ENCODE data around the gene CNKSR2. TPM values are rescaled to one million over a fixed set of nuclear protein-coding genes. Genes with fewer than 3 reads are reported as not detected.

Gene CNKSR2
- total RNA-seq, 1 experiment from 2014 or later = 52.9 TPM

GRCh38 chrX:21440911-21441310, 66.7 kb downstream of the CNKSR2 start:
- Histone ChIP-seq H3K27me3 (ENCODE audit: insufficient read depth, low read length) (no peaks in the 10 kb centered on the region), H3K79me2 (ENCODE audit: insufficient read depth, low read length) (no peaks in the 10 kb centered on the region), H2BK120ac (ENCODE audit: low read depth, low read length, poor library complexity, severe bottlenecking) (no peak overlapping the region), H3K9ac (ENCODE audit: extremely low read depth, insufficient read length, low read length) (no peak overlapping the region), H2BK20ac (ENCODE audit: low read depth, low read length, poor library complexity, severe bottlenecking) (no peak overlapping the region), H2BK5ac (ENCODE audit: insufficient read length, low read length) (no peak overlapping the region), H3K23me2 (ENCODE audit: insufficient read length, low read depth, low read length, poor library complexity, severe bottlenecking) (no peaks in the 10 kb centered on the region), H4K8ac (replicated peaks; ENCODE audit: insufficient read length, low read depth, low read length) (no peak overlapping the region), H3K4me2 (ENCODE audit: insufficient read depth, insufficient read length, low read length) (no peak overlapping the region), H3K14ac (ENCODE audit: insufficient read depth, low read length) (no peak overlapping the region), H3K27ac (ENCODE audit: insufficient read length, low read depth, low read length) (no peak overlapping the region), H3K23ac (ENCODE audit: insufficient read length, low read depth, low read length) (no peak overlapping the region), H3K18ac (ENCODE audit: insufficient read length, low read depth, low read length) (no peak overlapping the region), H3K56ac (ENCODE audit: insufficient read length, low read depth, low read length) (no peak overlapping the region), H3K9me3 (ENCODE audit: control insufficient read depth, low read depth, low read length) (no peaks in the 10 kb centered on the region), H2AK5ac (ENCODE audit: insufficient read length, low read length) (no peak overlapping the region), H2AFZ (ENCODE audit: low read length) (no peak overlapping the region), H3K4me1 (ENCODE audit: insufficient read depth, low read length) (no peaks in the 10 kb centered on the region), H2BK15ac (ENCODE audit: low read depth, low read length) (no peak overlapping the region), H3K79me1 (ENCODE audit: insufficient read depth, low read depth, low read length, poor library complexity, severe bottlenecking) (no peaks in the 10 kb centered on the region), H4K5ac (ENCODE audit: insufficient read length, low read depth, low read length) (no peak overlapping the region), H3K4ac (ENCODE audit: low read depth, low read length) (no peak overlapping the region), H3T11ph (ENCODE audit: low read length) (no peak overlapping the region), H4K20me1 (ENCODE audit: control insufficient read depth, insufficient read depth, insufficient read length) (no peaks in the 10 kb centered on the region), H4K91ac (ENCODE audit: insufficient read length, low read depth, low read length) (no peak overlapping the region), H2BK12ac (ENCODE audit: insufficient read length, low read depth, low read length) (no peak overlapping the region)
- Mint-ChIP-seq H3K27ac (no peak overlapping the region), H3K36me3 (ENCODE audit: insufficient read depth in 1 of 3, low read depth in 3 of 3) (peaks cover 0 to 7% (median 5%) of the 10 kb centered on the region in 3 experiments; a peak in 5 of 7 replicates), H3K9me3 (peaks cover 0 to 14% of the 10 kb centered on the region in 2 experiments; a peak in 3 of 5 replicates), H3K27me3 (ENCODE audit: low read depth) (no peaks in the 10 kb centered on the region), H3K4me1 (peaks cover 10 to 11% of the 10 kb centered on the region in 2 experiments), H3K4me3 (no peak overlapping the region)
- DNase-seq = no peak
- no CpG with 5 or more reads among the region's 1 CpG for WGBS (ENCODE audit: extremely low coverage, insufficient read length, low lambda C conversion rate)
- no peak for TF ChIP-seq CTCF (conservative IDR thresholded peaks at IDR 0.05)
